Effector CD8-positive, alpha-beta T cell (primary cell): ENCODE measurements around the gene GPR150.
A peak's percentile ranks its signal among the peaks of the same experiment; 100 is the strongest.
"Not testable (repeated sequence)": the region's sequence is repeated elsewhere in the genome, so short reads cannot be mapped to it uniquely, and the experiment has no call there.

Experiments
- DNase-seq: peaks from one replicate; lab custom pipeline; 2025; lab: John Stamatoyannopoulos, UW

The GPR150 gene

DNA sequence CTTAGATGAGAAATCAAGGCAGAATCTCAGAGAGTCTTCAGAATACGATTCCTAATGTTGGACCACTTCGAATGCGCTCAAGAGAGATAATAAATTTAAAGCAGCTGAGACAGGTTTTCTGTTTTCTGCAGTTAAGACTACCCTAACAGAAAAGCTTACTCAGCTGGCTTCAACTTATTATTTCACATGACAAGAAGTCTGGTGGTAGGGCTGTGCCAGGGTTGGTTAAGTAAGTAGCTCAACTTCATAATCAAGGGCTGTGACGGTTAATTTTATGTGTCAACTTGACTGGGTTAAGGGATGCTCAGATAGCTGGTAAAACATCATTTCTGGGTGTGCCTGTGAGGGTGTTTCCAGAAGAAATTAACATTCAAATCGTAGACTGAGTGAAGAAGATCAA lies 3.8 kb downstream of the GPR150 start:
- DNase-seq, result no peak

DNA sequence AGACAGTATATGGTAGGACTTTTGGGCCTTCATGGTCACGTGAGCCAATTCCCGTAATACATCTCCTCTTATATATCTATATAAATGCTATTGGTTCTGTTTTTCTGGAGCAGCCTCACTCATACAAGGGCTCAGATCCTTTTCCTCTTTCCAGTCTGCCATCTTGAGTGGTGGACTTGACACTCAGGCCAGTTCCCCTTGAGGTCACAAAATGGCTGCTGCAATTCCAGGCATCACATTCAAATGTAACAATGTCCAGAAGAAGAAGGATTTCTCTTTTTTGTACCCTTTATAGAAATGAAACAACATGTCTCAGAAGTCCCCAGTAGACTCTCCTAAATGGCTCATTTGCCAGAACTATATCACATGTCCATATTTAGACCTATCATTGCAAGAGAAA lies 4.5 kb downstream of the GPR150 start:
- no peak for DNase-seq

DNA sequence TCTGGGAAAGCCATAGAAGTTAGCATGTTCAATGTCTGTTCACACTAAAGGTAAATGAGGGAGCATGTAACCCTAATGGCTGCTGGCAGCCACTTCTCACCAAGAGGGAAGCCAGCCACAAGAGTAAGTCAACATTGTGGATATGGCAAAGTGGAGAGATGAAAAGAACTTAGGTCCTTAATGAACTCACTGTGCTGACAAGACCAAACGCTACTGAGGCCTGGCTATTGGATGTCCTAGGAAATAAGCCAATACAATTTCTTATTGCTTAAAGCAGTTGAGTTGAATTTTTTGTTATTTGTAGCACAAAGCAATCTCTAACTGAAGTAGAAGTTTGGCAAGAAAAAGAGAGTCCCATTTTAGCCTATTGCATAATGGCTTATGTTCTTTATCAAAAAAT lies 6.8 kb downstream of the GPR150 start:
- no peak for DNase-seq

DNA sequence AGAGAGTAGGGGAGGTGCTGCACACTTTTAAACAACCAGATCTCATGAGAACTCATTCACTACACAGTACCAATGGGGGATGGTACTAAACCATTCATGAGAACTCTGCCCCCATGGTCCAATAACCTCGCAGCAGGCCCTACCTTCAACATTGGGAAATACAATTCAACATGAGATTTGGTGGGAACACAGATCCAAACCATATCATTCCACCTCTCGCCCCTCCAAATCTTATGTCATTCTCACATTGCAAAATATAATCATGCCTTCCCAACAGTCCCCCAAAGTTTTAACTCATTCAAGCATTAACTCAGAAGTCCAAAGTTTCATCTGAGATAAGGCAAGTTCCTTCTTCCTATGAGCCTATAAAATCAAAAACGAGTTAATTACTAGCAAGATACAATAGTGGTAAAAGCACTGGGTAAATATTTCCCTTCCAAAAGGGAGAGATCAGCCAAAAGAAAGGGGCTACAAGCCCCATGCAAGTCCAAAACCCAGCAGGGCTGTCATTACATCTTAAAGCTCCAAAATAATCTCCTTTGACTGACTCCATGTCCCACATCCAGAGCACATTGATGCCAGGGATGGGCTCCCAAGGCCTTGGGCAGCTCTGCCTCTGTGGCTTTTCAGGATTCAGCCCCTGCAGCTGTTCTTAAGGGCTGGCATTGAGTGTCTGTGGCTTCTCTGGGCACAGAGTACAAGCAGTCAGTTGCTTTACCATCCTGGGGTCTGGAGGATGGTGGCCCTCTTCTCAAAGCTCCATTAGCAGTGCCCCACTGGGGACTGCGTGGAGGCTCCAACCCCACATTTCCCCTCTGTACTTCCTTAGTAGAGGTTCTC lies 8.3 kb downstream of the GPR150 start:
- no peak for DNase-seq

DNA sequence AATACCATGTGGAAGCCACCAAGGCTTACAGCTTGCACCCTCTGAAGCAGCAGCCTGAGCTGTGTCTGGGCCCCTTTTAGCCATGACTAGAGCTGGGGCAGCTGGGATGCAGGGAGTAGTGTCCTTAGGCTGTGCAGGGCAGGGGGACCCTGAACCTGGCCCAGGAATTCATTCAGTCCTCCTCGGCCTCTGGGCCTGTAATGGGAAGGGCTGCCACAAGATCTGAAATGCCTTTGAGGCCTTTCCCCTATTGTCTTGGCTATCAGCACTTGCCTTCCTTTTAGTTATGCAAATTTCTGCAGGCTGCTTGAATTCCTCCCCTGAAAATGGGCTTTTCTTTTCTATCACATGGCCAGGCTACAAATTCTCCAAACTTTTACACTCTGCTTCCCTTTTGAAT lies 9.0 kb downstream of the GPR150 start:
- DNase-seq, result no peak

DNA sequence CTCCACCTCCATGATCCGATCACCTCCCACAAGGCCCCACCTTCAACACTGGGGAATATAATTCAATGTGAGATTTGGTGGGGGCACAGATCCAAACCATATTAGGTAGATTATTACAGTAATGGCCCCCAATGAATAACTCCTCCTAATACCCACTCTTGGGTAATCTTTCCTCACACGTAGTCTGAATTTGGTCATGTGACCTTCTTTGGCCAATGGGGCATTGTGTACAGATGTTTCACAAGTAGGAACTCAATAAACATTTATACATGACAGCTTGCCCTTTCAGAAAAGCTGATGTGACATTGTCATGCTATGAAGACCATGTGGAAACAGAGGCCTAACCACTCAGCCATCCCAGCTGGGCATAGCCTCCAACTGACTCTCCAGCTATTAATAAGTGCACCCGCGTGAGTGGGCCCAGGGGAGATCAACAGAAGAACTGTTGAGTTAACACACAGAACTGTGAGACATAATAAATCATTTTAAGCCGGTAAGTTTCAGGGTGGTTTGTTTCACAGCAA lies 10.6 kb downstream of the GPR150 start:
- DNase-seq, result no peak

DNA sequence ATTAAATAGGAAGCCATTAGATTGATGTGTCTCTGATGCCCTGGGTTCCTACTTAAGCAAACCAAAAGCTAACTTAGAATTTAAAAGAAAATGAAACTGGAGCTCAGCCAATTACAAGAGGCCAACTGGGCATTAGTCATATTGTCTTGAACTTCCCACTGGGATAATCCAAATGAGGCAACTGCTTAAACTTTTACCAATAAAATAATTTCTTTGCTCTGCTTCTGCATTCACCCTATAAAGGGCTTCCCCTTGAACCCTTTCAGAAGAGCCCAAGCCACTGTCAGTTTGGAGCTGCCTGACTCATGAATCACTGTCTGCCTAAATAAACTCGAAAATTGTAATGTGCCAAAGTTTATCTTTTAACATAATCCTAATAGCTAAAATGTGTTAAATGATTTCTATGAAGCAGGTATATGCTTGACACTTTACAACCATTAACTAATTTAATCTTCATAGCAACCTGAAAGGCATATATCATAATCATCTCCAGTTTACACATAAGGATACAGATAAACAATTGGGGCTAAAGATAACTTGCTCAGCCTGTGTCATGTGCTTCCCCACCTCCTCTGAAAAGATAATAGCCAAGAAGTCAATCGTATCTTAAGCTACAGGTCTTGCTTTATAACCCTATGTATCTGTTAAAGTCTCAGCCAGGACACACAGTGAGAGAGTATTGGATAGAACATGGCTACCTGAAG lies 11.5 kb downstream of the GPR150 start:
- no peak for DNase-seq

DNA sequence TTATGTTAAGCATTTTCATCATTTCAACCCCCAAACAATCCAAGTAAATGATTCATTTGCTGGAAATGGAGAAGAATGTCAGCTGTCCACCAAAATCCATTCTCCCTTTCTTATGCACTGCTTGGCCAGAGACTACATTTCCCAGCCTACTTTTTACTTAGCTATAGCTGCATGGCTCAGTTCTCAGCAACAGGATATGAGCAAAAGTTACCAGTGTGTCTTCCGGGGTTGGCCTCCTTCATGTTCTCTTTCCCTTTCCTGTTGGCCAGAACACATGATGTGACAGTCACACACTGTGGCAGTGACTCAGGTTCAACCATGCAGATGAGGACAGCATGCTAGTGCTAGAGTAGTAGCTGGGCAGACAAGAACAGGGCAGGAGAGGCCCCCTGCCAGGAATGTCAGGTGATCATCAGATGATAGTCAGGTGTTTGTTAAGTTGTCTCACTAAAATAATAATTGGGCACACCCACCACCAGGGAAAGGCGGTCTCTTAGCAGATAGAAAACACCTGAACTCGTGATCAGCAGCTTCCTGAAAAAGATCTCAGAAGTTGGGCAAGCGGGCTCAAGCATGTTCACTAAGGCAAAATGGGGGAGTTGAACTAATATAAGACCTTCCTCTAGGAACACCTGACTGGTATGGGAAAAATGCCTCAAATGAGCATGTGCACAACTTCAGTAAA lies 12.2 kb downstream of the GPR150 start:
- DNase-seq, result no peak

DNA sequence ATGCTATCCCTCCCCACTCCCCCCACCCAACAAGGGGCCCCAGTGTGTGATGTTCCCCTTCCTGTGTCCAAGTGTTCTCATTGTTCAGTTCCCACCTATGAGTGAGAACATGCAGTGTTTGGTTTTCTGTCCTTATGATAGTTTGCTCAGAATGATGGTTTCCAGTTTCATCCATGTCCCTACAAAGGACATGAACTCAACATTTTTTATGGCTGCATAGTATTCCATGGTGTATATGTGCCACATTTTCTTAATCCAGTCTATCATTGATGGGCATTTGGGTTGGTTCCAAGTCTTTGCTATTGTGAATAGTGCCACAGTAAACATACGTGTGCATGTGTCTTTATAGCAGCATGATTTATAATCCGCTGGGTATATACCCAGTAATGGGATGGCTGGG lies 13.1 kb downstream of the GPR150 start:
- DNase-seq, result not testable (repeated sequence)

DNA sequence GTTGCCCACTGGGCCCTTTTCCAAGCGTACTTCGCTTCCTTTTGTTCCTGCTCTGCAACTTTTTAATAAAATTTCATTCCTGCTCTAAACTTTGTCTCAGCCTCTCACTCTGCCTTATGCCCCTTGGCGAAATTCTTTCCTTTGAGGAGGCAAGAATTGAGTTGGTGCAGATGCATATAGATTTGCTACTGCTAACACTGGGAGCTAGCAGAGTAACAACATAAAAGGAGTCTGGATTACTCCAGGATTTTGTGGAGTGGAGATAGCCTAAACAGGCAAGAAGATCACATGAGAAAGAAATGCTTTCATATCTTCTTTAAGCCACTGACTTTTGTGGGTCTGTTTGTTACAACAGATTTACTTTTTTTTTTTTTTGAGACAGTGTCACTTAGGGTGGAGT lies 13.8 kb downstream of the GPR150 start:
- no peak for DNase-seq

DNA sequence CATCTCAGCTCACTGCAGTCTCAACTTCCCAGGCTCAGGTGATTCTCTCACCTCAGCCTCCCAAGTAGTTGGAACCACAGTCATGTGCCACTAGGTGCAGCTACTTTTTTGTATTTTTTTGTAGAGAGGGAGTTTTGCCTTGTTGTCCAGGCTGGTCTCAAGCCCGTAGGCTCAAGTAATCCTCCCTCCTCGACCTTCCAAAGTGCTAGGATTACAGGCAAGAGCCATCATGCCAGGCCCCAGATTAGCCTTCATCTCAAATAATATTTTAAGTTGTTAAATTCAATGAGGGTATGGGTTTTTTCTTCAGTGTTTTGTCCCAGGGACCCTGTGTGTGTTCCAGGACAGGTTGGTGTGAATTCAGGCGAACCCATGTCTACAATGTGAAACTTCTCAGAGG lies 14.2 kb downstream of the GPR150 start:
- DNase-seq, result no peak

DNA sequence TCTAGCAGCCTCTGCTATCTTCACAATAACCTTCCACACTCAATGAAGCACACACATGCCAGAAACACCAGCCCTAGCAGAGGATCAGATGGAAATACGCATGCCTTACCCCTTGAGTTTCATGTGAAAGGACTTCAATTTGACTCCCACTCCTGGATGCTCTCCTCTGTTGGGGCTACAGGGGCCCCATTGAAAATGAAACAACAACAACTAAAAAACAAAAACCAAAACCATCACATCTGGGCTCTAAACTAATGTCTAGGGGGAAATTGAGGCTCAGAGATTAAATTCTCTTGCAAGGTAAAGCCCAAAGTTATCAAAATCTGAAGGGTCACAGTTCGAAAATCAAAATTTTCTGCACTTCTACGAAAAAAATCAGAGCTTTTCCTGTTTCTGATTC lies 18.7 kb downstream of the GPR150 start:
- DNase-seq, result no peak

DNA sequence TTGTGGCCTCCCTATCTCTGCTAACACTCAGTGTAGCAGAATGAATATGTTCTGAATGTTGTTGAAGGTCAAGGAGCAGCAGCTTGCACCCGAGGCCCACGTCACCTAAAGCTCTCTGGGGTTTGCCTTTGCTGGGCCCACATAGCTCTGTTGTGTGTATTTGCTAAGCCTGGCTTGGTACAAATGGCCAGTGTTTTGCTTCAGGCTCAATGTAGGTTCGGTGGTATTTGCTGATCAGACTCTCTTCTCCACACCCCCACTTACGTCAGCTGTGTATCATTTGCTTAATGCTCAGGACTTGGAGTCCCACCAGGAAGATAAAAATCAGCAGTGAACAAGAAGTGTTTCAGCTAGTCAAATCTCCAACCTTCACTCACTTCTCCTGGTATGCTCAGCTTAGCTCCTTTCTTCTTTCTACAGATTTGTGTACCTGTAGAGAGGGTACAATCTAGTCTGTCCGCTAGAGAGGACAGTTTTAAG lies 21.9 kb downstream of the GPR150 start:
- DNase-seq, result no peak

DNA sequence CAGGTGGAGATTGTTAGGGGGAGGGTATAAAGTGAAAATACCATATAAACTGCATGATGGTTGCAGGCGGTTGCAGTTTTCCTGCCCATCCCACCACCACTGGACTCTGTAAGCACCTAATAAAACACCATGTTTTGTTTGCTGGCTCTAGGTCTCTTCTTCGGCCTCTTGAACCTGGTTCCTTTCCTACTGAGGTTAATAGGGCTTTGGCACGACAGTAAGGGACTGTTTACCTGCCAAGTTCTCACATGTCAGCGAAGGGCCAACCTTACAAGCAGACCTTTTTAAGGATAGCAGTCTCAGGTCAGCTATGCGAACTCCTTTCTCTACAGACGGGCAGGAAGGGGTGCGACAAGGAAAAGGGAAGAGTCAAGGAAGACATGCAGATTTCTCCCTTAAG lies 23.3 kb downstream of the GPR150 start:
- DNase-seq, result no peak

DNA sequence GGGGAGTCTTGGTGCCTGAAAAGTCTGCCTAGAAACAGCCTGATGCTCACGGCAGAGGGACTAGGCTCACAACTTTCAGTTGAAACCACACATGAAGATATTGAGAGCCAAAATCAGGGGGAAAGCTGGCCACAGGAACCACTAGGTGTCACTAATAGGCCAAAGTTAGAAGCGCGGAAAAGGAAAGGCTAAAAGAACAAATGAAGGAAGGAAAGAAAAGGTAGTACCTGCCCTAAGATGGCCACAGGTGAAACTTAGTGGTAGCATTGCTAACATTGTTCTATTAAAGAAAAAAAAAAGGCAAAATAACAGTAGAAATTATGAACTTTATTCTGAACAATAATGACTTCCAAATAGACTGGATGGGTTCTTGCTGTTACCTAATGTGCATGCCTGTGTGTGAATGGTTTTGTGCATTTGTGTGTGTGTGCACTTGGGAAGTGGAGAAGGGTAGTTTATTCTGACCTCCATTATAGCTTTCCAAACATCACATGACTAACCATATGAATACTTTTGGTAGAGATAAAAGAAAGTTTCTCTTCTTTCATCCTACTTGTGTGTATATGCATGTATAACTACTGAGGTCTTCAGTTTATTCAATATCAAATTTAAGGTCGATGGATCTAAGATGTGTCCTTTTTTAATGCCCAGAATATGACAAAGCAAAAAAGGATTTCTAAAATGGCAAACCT lies 24.6 kb downstream of the GPR150 start:
- no peak for DNase-seq

DNA sequence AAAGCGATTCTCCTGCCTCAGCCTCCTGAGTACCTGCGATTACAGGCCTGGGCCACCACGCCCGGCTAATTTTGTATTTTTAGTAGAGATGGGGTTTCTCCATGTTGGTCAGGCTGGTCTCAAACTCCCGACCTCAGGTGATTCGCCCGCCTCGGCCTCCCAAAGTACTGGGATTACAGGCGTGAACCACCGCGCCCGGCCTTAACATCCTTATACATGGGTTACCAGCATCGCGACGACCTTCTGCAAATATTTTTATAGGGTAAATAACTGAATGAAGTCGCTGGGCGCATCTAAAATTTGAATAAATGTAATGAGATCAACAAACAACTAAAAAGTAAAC lies 26.3 kb downstream of the GPR150 start:
- not testable (repeated sequence) for DNase-seq

DNA sequence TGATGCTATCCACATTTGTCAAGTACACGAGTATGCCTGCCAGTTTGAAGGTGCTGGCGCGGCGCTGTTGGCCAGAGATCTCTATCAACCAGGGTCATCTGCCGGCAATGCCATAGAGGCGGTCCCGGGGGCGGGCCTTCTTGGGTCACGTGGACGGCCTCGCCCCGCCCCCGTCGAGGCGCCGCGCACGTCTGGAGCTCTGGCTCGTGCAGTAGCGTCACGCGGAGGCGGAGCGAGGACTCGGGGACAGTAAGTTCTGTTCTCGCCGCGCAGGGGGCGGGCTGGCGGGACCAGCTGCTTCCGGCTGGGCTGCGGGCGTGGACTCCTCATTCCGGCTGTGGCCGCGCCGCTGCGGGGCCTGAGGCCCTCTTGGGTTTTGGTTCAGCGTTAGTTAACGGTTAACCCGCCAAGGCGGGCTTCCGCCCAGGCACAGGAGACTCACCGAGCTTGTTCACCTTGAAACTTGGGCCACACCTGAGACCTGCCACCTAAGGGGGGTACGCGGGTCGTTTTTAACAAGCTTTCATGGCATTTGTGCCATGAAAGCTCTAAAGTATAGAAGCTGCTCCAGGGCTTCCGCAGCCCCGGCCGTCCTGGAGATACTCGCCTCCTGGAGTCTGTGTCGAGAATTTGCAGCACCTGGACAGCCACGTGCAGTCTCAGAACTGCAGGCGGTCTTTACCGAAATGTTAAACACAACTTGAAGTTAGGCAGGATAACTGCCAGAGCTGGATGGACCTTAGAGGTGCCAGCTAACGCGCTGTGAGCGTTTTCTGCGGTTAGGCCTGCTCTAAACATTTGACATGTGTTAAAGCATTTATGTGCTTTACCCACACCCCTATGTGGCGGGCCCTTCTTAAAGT lies 26.9 kb downstream of the GPR150 start, which contains the start of gene RFESD:
Gene RFESD (plus strand): TSS at position 209 of the 863 bp plus-strand sequence. CDS start 5,495 bp downstream, outside the sequence.
- DNase-seq, result peak; percentile 87

DNA sequence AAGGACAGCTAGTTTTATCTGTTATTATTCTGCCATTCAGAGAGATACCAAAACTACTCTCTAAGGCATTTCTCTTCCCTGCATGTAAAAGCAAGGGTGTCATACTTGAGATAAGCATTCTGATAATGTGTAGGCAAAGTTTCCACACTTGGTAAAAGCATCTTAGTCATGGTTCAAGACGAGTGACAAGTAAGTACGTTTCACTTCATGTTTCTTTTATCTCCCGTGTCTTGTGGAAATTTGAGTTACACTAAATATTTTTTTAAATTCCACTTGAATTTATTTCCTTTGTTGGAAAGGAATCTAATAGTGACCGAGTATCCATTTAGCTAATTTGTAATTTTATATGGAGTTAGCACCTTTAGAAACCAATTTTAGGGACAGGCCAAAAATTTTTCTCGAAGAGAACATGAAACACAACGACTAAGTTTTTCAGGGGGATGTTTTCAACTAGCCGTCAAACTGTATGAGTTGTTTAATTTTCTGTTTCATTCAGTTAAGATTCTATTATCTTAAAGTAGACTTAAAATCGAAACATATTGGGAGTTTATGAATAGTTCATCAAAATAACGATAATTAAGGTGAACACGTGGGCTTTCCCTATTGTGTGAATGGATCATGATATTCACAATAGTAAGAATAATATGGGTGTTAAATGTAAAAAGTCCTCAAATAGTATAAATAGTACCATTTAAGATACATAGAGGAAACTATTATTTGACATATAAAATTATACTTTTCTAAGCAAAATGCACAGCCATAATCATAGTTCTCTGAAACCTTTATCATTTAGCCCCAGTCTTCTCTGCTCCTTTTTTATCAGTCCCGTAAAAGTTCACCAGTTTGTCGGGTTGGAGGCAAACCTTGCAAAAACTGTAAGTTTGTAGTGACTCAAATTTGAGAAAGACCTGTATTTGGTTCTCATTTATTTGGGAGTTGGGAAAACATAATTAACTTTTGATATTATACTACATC lies 28.3 kb downstream of the GPR150 start:
- no peak for DNase-seq

DNA sequence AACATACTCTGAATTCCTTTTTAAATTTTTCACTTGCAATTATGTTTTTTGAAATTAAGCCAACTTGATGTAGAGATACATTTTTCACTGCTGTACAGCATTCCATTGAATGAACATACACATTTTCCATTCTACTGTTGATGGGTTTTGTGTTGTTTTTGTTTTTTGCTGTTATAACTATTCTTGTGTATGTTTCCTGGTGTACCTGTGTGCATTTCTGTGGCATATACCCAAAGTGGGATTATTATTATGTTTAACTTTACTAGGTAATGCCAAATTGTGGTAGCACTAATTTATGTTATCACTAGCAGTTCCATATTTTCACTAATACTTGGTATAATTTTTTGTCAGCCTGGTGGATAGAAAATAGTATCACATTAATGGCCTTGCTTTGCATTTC lies 29.4 kb downstream of the GPR150 start:
- no peak for DNase-seq
